ENCODE data around the gene CST3.

Gene CST3

GRCh38 chr20:23653400-23653938, 15.7 kb upstream of the CST3 start:
- ChIA-PET POLR2A (ENCODE audit: low non-redundant PET) (no interaction called here), CTCF (no interaction called here)
- no peak for DNase-seq (ENCODE audit: low spot score)
- peak overlapping the region; percentile 32; the same call in 1 of the 2 replicates for H3K27ac ChIP-seq
- TF ChIP-seq, protein P1, sequence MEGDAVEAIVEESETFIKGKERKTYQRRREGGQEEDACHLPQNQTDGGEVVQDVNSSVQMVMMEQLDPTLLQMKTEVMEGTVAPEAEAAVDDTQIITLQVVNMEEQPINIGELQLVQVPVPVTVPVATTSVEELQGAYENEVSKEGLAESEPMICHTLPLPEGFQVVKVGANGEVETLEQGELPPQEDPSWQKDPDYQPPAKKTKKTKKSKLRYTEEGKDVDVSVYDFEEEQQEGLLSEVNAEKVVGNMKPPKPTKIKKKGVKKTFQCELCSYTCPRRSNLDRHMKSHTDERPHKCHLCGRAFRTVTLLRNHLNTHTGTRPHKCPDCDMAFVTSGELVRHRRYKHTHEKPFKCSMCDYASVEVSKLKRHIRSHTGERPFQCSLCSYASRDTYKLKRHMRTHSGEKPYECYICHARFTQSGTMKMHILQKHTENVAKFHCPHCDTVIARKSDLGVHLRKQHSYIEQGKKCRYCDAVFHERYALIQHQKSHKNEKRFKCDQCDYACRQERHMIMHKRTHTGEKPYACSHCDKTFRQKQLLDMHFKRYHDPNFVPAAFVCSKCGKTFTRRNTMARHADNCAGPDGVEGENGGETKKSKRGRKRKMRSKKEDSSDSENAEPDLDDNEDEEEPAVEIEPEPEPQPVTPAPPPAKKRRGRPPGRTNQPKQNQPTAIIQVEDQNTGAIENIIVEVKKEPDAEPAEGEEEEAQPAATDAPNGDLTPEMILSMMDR (conservative IDR thresholded peaks at IDR 0.05; ENCODE audit: low read depth) = no peak

DNA sequence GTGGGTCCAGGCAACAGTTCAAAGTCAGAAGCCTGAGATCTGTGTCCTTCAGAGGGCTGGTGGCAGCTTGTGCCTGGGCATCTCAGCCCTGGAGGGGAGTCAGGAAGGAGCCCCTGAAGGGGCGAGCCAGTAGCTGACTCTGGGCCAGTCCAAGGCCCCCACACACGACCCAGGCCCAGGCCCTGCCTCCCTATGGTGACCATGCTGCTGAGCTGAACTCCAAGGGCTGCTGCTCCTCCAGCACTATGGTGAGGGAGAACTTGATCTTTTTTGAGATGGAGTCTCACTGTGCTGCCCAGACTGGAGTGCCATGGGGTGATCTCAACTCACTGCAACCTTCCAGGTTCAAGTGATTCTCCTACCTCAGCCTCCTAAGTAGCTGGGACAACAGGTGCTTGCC, 15.2 kb upstream of the CST3 start:
- POLR2A ChIA-PET (ENCODE audit: low non-redundant PET) = no interaction called here
- TF ChIP-seq, protein P1 (conservative IDR thresholded peaks at IDR 0.05; ENCODE audit: low read depth) = no peak
- no peak for DNase-seq (ENCODE audit: low spot score)
- CTCF ChIA-PET = no interaction called here
- peak overlapping the region; percentile 32; the same call in 1 of the 2 replicates for H3K27ac ChIP-seq

GRCh38 chr20:23652371-23652770, 14.6 kb upstream of the CST3 start:
- no peak overlapping the region for H3K27ac ChIP-seq
- TF ChIP-seq, protein P1 (conservative IDR thresholded peaks at IDR 0.05; ENCODE audit: low read depth) = no peak
- CTCF ChIA-PET = no interaction called here
- no peak for DNase-seq (ENCODE audit: low spot score)
- POLR2A ChIA-PET (ENCODE audit: low non-redundant PET) = no interaction called here

- ChIA-PET POLR2A (ENCODE audit: low non-redundant PET) (no interaction called here), CTCF (no interaction called here)
- no peak overlapping the region for H3K27ac ChIP-seq
- TF ChIP-seq, protein P1 (conservative IDR thresholded peaks at IDR 0.05; ENCODE audit: low read depth) = no peak
- DNase-seq (ENCODE audit: low spot score) = no peak
Observed at GRCh38 chr20:23651117-23651516, 13.4 kb upstream of the CST3 start.

DNA sequence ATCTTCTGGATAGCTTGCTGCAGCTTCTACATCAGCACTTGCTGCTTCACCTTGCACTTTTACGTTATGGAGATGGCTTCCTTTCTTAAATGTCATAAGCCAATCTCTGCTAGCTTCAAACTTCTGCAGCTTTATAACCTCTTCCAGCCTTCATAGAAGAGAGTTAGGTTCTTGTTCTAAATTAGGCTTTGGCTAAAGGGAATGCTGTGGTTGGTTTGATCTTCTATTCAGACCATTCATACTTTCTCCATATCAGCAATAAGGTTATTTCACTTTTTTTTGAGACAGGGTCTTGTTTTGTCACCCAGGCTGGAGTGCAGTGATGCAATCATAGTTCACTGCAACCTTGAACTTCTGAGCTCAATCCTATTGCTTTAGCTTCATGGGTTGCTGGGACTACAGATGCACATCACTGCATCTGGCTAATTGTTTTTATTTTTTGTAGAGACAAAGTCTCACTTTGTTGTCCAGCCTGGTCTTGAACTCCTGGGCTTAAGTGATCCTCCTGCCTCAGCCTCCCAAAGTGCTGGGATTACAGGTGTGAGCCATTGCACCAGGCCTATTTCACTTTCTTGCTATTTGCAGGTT, 12.2 kb upstream of the CST3 start:
- ChIA-PET CTCF (interaction anchor here (1.3 kb wide), 1 partner anchor 16 kb away, joined by 4 read pairs; no protein-coding TSS in a partner anchor), POLR2A (ENCODE audit: low non-redundant PET) (no interaction called here)
- no peak overlapping the region for H3K27ac ChIP-seq
- TF ChIP-seq, protein P1 (conservative IDR thresholded peaks at IDR 0.05; ENCODE audit: low read depth) = no peak
- DNase-seq (ENCODE audit: low spot score) = no peak

DNA sequence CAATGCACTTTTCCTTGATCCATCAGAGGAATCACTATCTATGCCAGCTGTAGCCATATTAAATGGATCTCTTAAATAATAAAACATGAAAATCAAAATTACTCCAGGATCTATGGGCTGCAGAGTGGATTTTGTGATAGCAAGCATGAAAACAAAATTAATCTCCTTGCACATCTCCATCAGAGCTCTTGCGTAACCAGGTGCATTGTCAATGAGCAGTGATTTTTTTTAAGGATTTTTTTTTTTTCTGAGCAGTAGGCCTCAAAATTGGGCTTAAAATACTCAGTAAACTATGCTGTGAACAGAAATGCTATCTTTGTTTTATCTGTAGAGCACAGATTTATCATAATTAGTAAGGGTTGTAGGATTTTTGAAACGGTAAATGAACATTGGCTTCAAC, 11.5 kb upstream of the CST3 start:
- TF ChIP-seq, protein P1 (conservative IDR thresholded peaks at IDR 0.05; ENCODE audit: low read depth) = no peak
- ChIA-PET POLR2A (ENCODE audit: low non-redundant PET) (no interaction called here), CTCF (interaction anchor here (0.6 to 1.3 kb wide), 3 partner anchors 13 to 42 kb away, joined by 4 read pairs; no protein-coding TSS in a partner anchor)
- no peak for DNase-seq (ENCODE audit: low spot score)
- H3K27ac ChIP-seq = no peak overlapping the region
